HG03280 (cell line): ENCODE results near the gene TSC22D1.

Experiments
- ATAC-seq: cut with Tn5 transposase; IDR thresholded peaks from one replicate; pipeline ENCODE4 v1.9.1; 2021; ENCODE audit warnings: mild to moderate bottlenecking, moderate library complexity; ENCODE audit not compliant: unreplicated experiment

TSC22D1 gene

GRCh38 chr13:44410328-44410859 lies 165.7 kb downstream of the TSC22D1 start:
- no peak for ATAC-seq

- no peak for ATAC-seq
These were observed 166.5 kb downstream of the TSC22D1 start for GRCh38 chr13:44409595-44409994.

- ATAC-seq: no peak
These were observed 168.2 kb downstream of the TSC22D1 start for GRCh38 chr13:44407891-44408290.

GRCh38 chr13:44407379-44407778 lies 168.8 kb downstream of the TSC22D1 start:
- no peak for ATAC-seq

- no peak for ATAC-seq
These were observed 169.5 kb downstream of the TSC22D1 start for GRCh38 chr13:44406617-44407016.

GRCh38 chr13:44404261-44405132 lies 171.6 kb downstream of the TSC22D1 start:
- no peak for ATAC-seq

GRCh38 chr13:44403461-44404056 lies 172.6 kb downstream of the TSC22D1 start:
- ATAC-seq: no peak

- ATAC-seq: no peak
These were observed 173.2 kb downstream of the TSC22D1 start for GRCh38 chr13:44402899-44403445.

GRCh38 chr13:44401577-44401976 lies 174.6 kb downstream of the TSC22D1 start:
- no peak for ATAC-seq

- no peak for ATAC-seq
These were observed 175.4 kb downstream of the TSC22D1 start for GRCh38 chr13:44400736-44401135.

GRCh38 chr13:44399074-44399473 lies 177.1 kb downstream of the TSC22D1 start:
- no peak for ATAC-seq

GRCh38 chr13:44398606-44399005 lies 177.5 kb downstream of the TSC22D1 start:
- ATAC-seq: no peak

- ATAC-seq: no peak
These were observed 178.3 kb downstream of the TSC22D1 start for GRCh38 chr13:44397766-44398223.

- no peak for ATAC-seq
These were observed 179.2 kb downstream of the TSC22D1 start for GRCh38 chr13:44396701-44397580.

- ATAC-seq: no peak
These were observed 180.0 kb downstream of the TSC22D1 start for GRCh38 chr13:44395976-44396694.

- no peak for ATAC-seq
These were observed 181.5 kb downstream of the TSC22D1 start for GRCh38 chr13:44394658-44395057.

GRCh38 chr13:44393391-44393790 lies 182.7 kb downstream of the TSC22D1 start:
- no peak for ATAC-seq

GRCh38 chr13:44389876-44390275 lies 186.3 kb downstream of the TSC22D1 start:
- no peak for ATAC-seq

- no peak for ATAC-seq
These were observed 187.0 kb downstream of the TSC22D1 start for GRCh38 chr13:44389060-44389666.
